SK-N-SH treated with all-trans-retinoic acid at 6 μM for 48 hours (cell line): ENCODE results near the gene RUNX3.

ENCODE experiments used
- ATAC-seq: fragments of 200-7000 bp; cut with Tn5 transposase; 3 replicates; pipeline ENCODE4 v1.9.1; 2020; ENCODE audit warnings: mild to moderate bottlenecking, moderate library complexity
- BACH2 ChIP-seq: fragments of 250-450 bp; sonication (Bioruptor Pico); IDR thresholded peaks from 2 replicates; pipeline ENCODE4 v1.9.0; 2021; ENCODE audit warnings: mild to moderate bottlenecking, borderline replicate concordance
- CSDC2 ChIP-seq: fragments of 250-450 bp; sonication (Bioruptor Pico); IDR thresholded peaks from 2 replicates; pipeline ENCODE4 v1.5.0; 2020; ENCODE audit warnings: mild to moderate bottlenecking, moderate library complexity
- ESRRG ChIP-seq: fragments of 250-450 bp; sonication (Bioruptor Pico); IDR thresholded peaks from 2 replicates; pipeline ENCODE4 v1.6.1; 2021; ENCODE audit warnings: mild to moderate bottlenecking
- ISL1 ChIP-seq: fragments of 250-450 bp; sonication (Bioruptor Pico); IDR thresholded peaks from 2 replicates; pipeline ENCODE4 v2.1.2; 2022; ENCODE audit warnings: mild to moderate bottlenecking, moderate library complexity
- OSR1 ChIP-seq: fragments of 250-450 bp; sonication (Bioruptor Pico); IDR thresholded peaks from 2 replicates; pipeline ENCODE4 v1.8.0; 2022; ENCODE audit warnings: moderate library complexity, mild to moderate bottlenecking, inconsistent platforms
- PPARA ChIP-seq: fragments of 250-450 bp; sonication (Bioruptor Pico); IDR thresholded peaks from 2 replicates; pipeline ENCODE4 v1.5.0; 2020; ENCODE audit warnings: mild to moderate bottlenecking, borderline replicate concordance
- RARB ChIP-seq: fragments of 250-450 bp; sonication (Bioruptor Pico); IDR thresholded peaks from 2 replicates; pipeline ENCODE4 v1.8.0; 2021; ENCODE audit warnings: mild to moderate bottlenecking, moderate library complexity
- SNAI2 ChIP-seq: fragments of 250-450 bp; sonication (Bioruptor Pico); IDR thresholded peaks from 2 replicates; pipeline ENCODE4 v1.5.0; 2020; ENCODE audit warnings: mild to moderate bottlenecking, moderate library complexity
- TCF4 ChIP-seq: fragments of 250-450 bp; sonication (Bioruptor Pico); IDR thresholded peaks from 2 replicates; pipeline ENCODE4 v1.8.0; 2021; ENCODE audit warnings: mild to moderate bottlenecking, moderate library complexity, borderline replicate concordance
- TOX ChIP-seq: fragments of 250-450 bp; sonication (Bioruptor Pico); IDR thresholded peaks from 2 replicates; pipeline ENCODE4 v1.8.0; 2021; ENCODE audit warnings: mild to moderate bottlenecking, moderate library complexity, borderline replicate concordance
- ZC3H10 ChIP-seq: fragments of 250-450 bp; sonication (Bioruptor Pico); IDR thresholded peaks from 2 replicates; pipeline ENCODE4 v1.5.1; 2021; ENCODE audit warnings: mild to moderate bottlenecking, moderate library complexity
- ZFP3 ChIP-seq: fragments of 250-450 bp; sonication (Bioruptor Pico); IDR thresholded peaks from 2 replicates; pipeline ENCODE4 v1.5.0; 2020; ENCODE audit warnings: mild to moderate bottlenecking, moderate library complexity
- ZFP30 ChIP-seq: fragments of 450-650 bp; formaldehyde crosslinking; IDR thresholded peaks from 2 replicates; pipeline ENCODE4 v1.5.0; 2022; ENCODE audit warnings: mild to moderate bottlenecking, moderate library complexity
- ZNF565 ChIP-seq: fragments of 450-650 bp; formaldehyde crosslinking; conservative IDR thresholded peaks from 2 replicates; pipeline ENCODE4 v1.5.0; 2020; ENCODE audit warnings: low read depth, mild to moderate bottlenecking, moderate library complexity
- ZNF70 ChIP-seq: fragments of 450-650 bp; formaldehyde crosslinking; IDR thresholded peaks from 2 replicates; pipeline ENCODE4 v1.5.0; 2020; ENCODE audit warnings: mild to moderate bottlenecking, moderate library complexity
- ZNF8 ChIP-seq: fragments of 450-650 bp; formaldehyde crosslinking; IDR thresholded peaks from 2 replicates; pipeline ENCODE4 v1.5.0; 2020; ENCODE audit warnings: mild to moderate bottlenecking, moderate library complexity
- TF ChIP-seq, protein P1 (sequence below): fragments of 250-450 bp; sonication (Bioruptor Pico); IDR thresholded peaks from 2 replicates; pipeline ENCODE4 v1.8.0; 2020; ENCODE audit warnings: mild to moderate bottlenecking, moderate library complexity, borderline replicate concordance
- TF ChIP-seq, protein P2 (sequence below): fragments of 250-450 bp; sonication (Bioruptor Pico); IDR thresholded peaks from 2 replicates; pipeline ENCODE4 v1.5.1; 2021; ENCODE audit warnings: mild to moderate bottlenecking, moderate library complexity
- TF ChIP-seq, protein P3 (sequence below): fragments of 250-450 bp; sonication (Bioruptor Pico); IDR thresholded peaks from 2 replicates; pipeline ENCODE4 v1.5.0; 2020; ENCODE audit warnings: mild to moderate bottlenecking, moderate library complexity
- TF ChIP-seq, protein P4 (sequence below): fragments of 250-450 bp; sonication (Bioruptor Pico); IDR thresholded peaks from 2 replicates; pipeline ENCODE4 v1.8.0; 2021; ENCODE audit warnings: low read depth, mild to moderate bottlenecking, moderate library complexity, borderline replicate concordance
- TF ChIP-seq, protein P5 (sequence below): fragments of 250-450 bp; sonication (Bioruptor Pico); IDR thresholded peaks from 2 replicates; pipeline ENCODE4 v1.5.1; 2020; ENCODE audit warnings: low read depth, mild to moderate bottlenecking, moderate library complexity

RUNX3 gene

DNA sequence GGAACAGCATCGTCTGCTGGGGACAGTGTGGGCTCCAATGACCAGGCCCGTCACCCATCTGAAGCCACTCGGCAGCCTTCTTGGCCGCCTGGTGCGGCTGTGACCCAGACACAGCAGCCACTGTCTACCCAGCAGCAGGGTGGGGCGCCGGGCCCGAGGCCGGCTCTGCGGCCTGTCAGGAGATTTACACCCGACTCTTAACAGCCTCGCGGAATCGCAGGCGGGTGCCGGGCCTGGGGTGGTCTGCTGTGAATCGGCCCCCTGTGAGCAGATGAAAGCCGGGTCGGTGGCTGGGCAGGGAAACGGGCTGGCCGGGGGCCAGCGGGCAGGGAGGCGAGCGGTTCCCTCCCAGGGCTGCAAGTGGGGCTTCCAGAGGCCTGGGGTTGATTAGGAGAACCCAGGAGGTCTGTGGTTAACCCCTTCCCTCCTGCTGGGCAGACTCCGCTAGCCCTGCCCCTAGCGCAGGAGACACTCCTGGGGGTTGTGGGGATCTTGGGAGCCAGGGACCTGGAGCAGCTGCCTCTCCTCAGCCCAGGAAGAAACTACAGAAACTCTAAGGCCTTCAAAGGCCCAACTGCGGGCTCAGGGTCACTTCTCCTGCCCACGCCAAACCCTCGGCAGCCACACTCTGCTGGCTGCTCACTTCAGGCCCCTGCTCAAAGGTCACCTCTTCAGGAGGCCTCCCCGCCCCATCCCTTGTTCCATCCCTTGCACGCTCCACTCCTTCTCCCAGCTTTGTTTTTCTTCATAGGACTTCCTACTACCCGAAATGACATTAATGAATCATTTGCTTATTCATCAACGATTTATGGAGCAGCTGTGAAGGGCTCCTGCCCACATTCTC lies 15.6 kb downstream of the RUNX3 start:
- ATAC-seq, result peak; percentile 16; the same call in 1 of the 3 replicates
- TF ChIP-seq, protein P1, sequence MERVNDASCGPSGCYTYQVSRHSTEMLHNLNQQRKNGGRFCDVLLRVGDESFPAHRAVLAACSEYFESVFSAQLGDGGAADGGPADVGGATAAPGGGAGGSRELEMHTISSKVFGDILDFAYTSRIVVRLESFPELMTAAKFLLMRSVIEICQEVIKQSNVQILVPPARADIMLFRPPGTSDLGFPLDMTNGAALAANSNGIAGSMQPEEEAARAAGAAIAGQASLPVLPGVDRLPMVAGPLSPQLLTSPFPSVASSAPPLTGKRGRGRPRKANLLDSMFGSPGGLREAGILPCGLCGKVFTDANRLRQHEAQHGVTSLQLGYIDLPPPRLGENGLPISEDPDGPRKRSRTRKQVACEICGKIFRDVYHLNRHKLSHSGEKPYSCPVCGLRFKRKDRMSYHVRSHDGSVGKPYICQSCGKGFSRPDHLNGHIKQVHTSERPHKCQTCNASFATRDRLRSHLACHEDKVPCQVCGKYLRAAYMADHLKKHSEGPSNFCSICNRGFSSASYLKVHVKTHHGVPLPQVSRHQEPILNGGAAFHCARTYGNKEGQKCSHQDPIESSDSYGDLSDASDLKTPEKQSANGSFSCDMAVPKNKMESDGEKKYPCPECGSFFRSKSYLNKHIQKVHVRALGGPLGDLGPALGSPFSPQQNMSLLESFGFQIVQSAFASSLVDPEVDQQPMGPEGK (CRISPR knock-in tag), result no peak
- no peak for TF ChIP-seq ZNF8 (CRISPR knock-in tag)
- no peak for TF ChIP-seq PPARA (CRISPR knock-in tag)
- no peak for TF ChIP-seq ZC3H10 (CRISPR knock-in tag)
- TF ChIP-seq ZNF565 (CRISPR knock-in tag), result no peak
- no peak for TF ChIP-seq SNAI2 (CRISPR knock-in tag)
- 0 out of 2 replicates have a peak, but pooled peaks have one; percentile 22 for TF ChIP-seq TCF4 (CRISPR knock-in tag)

DNA sequence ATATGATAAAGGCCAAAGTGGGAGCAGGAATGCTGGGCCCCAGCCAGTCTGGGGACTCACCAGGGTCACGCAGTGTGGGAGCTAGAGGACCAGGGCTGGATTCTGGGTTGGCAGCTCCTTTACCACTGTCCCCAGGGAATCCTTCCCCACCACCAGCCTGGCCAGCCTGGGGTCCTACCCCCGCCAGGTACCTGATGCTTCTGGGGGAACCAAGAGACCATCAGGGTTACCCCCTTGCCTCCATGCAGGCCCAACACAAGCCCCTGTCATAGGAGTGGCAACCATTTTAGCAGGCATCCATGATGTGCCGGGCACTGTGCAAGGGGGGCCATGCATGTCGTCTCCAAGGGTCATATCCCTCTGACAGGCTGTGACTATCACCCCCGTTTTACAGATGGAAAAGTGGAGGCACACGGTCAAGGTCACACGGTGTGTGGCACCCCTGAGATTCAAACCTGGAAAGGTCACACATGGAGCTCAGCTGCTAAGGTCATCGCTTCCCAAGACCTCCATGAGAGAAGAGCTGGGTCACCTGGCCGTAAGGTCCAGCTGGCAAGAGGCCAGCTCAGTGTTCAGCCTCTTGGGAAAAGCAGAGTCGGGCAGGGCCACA lies 16.4 kb downstream of the RUNX3 start:
- TF ChIP-seq, protein P2, sequence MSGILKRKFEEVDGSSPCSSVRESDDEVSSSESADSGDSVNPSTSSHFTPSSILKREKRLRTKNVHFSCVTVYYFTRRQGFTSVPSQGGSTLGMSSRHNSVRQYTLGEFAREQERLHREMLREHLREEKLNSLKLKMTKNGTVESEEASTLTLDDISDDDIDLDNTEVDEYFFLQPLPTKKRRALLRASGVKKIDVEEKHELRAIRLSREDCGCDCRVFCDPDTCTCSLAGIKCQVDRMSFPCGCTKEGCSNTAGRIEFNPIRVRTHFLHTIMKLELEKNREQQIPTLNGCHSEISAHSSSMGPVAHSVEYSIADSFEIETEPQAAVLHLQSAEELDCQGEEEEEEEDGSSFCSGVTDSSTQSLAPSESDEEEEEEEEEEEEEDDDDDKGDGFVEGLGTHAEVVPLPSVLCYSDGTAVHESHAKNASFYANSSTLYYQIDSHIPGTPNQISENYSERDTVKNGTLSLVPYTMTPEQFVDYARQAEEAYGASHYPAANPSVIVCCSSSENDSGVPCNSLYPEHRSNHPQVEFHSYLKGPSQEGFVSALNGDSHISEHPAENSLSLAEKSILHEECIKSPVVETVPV, result no peak
- TF ChIP-seq, protein P3, sequence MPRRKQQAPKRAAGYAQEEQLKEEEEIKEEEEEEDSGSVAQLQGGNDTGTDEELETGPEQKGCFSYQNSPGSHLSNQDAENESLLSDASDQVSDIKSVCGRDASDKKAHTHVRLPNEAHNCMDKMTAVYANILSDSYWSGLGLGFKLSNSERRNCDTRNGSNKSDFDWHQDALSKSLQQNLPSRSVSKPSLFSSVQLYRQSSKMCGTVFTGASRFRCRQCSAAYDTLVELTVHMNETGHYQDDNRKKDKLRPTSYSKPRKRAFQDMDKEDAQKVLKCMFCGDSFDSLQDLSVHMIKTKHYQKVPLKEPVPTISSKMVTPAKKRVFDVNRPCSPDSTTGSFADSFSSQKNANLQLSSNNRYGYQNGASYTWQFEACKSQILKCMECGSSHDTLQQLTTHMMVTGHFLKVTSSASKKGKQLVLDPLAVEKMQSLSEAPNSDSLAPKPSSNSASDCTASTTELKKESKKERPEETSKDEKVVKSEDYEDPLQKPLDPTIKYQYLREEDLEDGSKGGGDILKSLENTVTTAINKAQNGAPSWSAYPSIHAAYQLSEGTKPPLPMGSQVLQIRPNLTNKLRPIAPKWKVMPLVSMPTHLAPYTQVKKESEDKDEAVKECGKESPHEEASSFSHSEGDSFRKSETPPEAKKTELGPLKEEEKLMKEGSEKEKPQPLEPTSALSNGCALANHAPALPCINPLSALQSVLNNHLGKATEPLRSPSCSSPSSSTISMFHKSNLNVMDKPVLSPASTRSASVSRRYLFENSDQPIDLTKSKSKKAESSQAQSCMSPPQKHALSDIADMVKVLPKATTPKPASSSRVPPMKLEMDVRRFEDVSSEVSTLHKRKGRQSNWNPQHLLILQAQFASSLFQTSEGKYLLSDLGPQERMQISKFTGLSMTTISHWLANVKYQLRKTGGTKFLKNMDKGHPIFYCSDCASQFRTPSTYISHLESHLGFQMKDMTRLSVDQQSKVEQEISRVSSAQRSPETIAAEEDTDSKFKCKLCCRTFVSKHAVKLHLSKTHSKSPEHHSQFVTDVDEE (CRISPR knock-in tag), result no peak
- TF ChIP-seq ZNF565 (CRISPR knock-in tag) (no peak), ISL1 (CRISPR knock-in tag) (no peak), TOX (no peak), RARB (CRISPR knock-in tag) (no peak), PPARA (CRISPR knock-in tag) (no peak), CSDC2 (CRISPR knock-in tag) (no peak), SNAI2 (CRISPR knock-in tag) (no peak), ZFP30 (CRISPR knock-in tag) (no peak), BACH2 (CRISPR knock-in tag) (no peak), ESRRG (no peak), ZNF8 (CRISPR knock-in tag) (no peak)
- TF ChIP-seq, all 23 proteins: peak for 0
- no peak for ATAC-seq

DNA sequence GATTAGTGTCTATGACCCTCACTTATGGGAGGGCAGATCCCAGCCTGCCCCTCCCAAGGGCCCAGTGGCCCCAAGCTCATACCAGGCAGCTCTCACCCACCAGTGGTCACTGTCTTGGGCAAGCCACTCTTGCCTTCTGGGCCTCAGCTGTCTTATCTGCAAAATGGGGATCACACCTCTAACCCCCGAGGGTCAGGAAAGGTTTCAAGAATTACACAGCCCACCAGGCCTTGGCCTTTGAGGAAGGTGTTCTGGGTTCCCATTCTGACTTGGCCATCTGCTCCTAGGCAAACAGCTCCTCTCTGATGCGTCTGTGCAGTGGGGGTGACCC lies 16.8 kb downstream of the RUNX3 start:
- TF ChIP-seq, protein P4, sequence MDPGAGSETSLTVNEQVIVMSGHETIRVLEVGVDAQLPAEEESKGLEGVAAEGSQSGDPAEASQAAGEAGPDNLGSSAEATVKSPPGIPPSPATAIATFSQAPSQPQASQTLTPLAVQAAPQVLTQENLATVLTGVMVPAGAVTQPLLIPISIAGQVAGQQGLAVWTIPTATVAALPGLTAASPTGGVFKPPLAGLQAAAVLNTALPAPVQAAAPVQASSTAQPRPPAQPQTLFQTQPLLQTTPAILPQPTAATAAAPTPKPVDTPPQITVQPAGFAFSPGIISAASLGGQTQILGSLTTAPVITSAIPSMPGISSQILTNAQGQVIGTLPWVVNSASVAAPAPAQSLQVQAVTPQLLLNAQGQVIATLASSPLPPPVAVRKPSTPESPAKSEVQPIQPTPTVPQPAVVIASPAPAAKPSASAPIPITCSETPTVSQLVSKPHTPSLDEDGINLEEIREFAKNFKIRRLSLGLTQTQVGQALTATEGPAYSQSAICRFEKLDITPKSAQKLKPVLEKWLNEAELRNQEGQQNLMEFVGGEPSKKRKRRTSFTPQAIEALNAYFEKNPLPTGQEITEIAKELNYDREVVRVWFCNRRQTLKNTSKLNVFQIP (CRISPR knock-in tag), result no peak
- no peak for TF ChIP-seq ZNF70 (CRISPR knock-in tag)
- TF ChIP-seq ZFP3 (CRISPR knock-in tag), result no peak
- no peak for TF ChIP-seq ISL1 (CRISPR knock-in tag)
- TF ChIP-seq OSR1 (CRISPR knock-in tag), result no peak
- no peak for TF ChIP-seq ZC3H10 (CRISPR knock-in tag)
- no peak for TF ChIP-seq BACH2 (CRISPR knock-in tag)
- TF ChIP-seq ZNF565 (CRISPR knock-in tag), result no peak
- TF ChIP-seq, protein P5, sequence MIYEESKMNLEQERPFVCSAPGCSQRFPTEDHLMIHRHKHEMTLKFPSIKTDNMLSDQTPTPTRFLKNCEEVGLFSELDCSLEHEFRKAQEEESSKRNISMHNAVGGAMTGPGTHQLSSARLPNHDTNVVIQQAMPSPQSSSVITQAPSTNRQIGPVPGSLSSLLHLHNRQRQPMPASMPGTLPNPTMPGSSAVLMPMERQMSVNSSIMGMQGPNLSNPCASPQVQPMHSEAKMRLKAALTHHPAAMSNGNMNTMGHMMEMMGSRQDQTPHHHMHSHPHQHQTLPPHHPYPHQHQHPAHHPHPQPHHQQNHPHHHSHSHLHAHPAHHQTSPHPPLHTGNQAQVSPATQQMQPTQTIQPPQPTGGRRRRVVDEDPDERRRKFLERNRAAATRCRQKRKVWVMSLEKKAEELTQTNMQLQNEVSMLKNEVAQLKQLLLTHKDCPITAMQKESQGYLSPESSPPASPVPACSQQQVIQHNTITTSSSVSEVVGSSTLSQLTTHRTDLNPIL (CRISPR knock-in tag), result no peak
- no peak for TF ChIP-seq CSDC2 (CRISPR knock-in tag)
- TF ChIP-seq ESRRG, result no peak
- TF ChIP-seq, protein P3 (CRISPR knock-in tag), result no peak
- no peak for TF ChIP-seq ZFP30 (CRISPR knock-in tag)

More for the DNA sequence above, 16.8 kb downstream of the RUNX3 start:
- no peak for ATAC-seq
